K562 (cell line): ENCODE measurements around the gene CYTH4.

ENCODE experiments used
- FIP1L1 ChIP-seq: fragments of 200-400 bp; formaldehyde crosslinking; IDR thresholded peaks from 2 replicates; pipeline ENCODE4 v1.6.1; 2018; ENCODE audit warnings: mild to moderate bottlenecking, low read depth, low read length; ENCODE audit not compliant: poor library complexity, severe bottlenecking
- MLLT1 ChIP-seq, 2 experiments: fragments of 450-650 bp; IDR thresholded peaks; 2 replicates each; pipeline ENCODE4 v1.6.1; 2016
- NBN ChIP-seq: fragments of 450-650 bp; IDR thresholded peaks from 2 replicates; pipeline ENCODE4 v1.6.1; 2016; ENCODE audit warnings: low read depth, mild to moderate bottlenecking
- POLR2AphosphoS5 ChIP-seq: IDR thresholded peaks from 2 replicates; pipeline ENCODE4 v1.6.1; 2011; ENCODE audit warnings: mild to moderate bottlenecking, low read depth, low read length, moderate library complexity; ENCODE audit not compliant: control insufficient read depth, insufficient read depth
- RAD21 ChIP-seq, 2 experiments: fragments of 250-450 bp in 1 of 2; fragments of 450-650 bp in 1 of 2; sonication (Bioruptor Pico) in 1 of 2; formaldehyde crosslinking in 1 of 2; IDR thresholded peaks in 1 of 2; conservative IDR thresholded peaks in 1 of 2; 2 replicates each; pipeline versions ENCODE4 v1.4.0 to v1.8.0; 2020 to 2022; ENCODE audit warnings: mild to moderate bottlenecking in 2 of 2, moderate library complexity in 1 of 2

GRCh38 chr22:37295213-37295886 lies 13.0 kb downstream of the CYTH4 start:
- no peak for TF ChIP-seq RAD21 (CRISPR knock-in tag; conservative IDR thresholded peaks at IDR 0.05 in 1 of 2, IDR thresholded peaks at IDR 0.05 in 1 of 2)
- no peak for TF ChIP-seq NBN
- TF ChIP-seq FIP1L1 = no peak
- no peak for TF ChIP-seq MLLT1 (IDR thresholded peaks at IDR 0.05)
- no peak for TF ChIP-seq POLR2AphosphoS5
